ENCODE measurements around the gene C12orf60. TPM values are rescaled to one million over a fixed set of nuclear protein-coding genes. Genes with fewer than 3 reads are reported as not detected.

The C12orf60 gene
- total RNA-seq, 1 experiment from 2014 or later: 1.9 TPM

- intact Hi-C loops (cut with micrococcal nuclease; ENCODE audit: unreplicated experiment): no loop called here
- peaks cover 19% of the 10 kb centered on the region for H3K4me1 ChIP-seq (ENCODE audit: insufficient read depth, low read length, poor library complexity, severe bottlenecking)
- TF ChIP-seq EZH2 (IDR thresholded peaks at IDR 0.05; ENCODE audit: borderline replicate concordance, low read depth, low read length, poor library complexity, severe bottlenecking): no peak
- ChIA-PET POLR2A (ENCODE audit: low non-redundant PET) (no interaction called here), CTCF (no interaction called here)
- no peak for DNase-seq (ENCODE audit: low spot score)
- H3K36me3 ChIP-seq (ENCODE audit: insufficient read depth, low read length, poor library complexity, severe bottlenecking): no peaks in the 10 kb centered on the region
- no TSS peak for BruUV-seq (replicated peaks)
- H3K9me3 ChIP-seq (ENCODE audit: low read depth, low read length, poor library complexity, severe bottlenecking): no peaks in the 10 kb centered on the region
- H3K27me3 ChIP-seq (replicated peaks; ENCODE audit: insufficient read depth, low read depth, low read length, poor library complexity): no peaks in the 10 kb centered on the region
- H3K4me3 ChIP-seq (ENCODE audit: low read depth, low read length, poor library complexity, severe bottlenecking): peak overlapping the region; percentile 71
- H3K27ac ChIP-seq (ENCODE audit: low read depth, low read length, poor library complexity, severe bottlenecking): no peak overlapping the region
These were observed 29.8 kb upstream of the C12orf60 start for GRCh38 chr12:14773685-14774073.

- ChIA-PET POLR2A (ENCODE audit: low non-redundant PET) (no interaction called here), CTCF (no interaction called here)
- H3K36me3 ChIP-seq (ENCODE audit: insufficient read depth, low read length, poor library complexity, severe bottlenecking): no peaks in the 10 kb centered on the region
- H3K9me3 ChIP-seq (ENCODE audit: low read depth, low read length, poor library complexity, severe bottlenecking): no peaks in the 10 kb centered on the region
- peak; percentile 94 for DNase-seq (ENCODE audit: low spot score)
- BruUV-seq (replicated peaks): TSS peak; percentile 86
- peak overlapping the region; percentile 71 for H3K4me3 ChIP-seq (ENCODE audit: low read depth, low read length, poor library complexity, severe bottlenecking)
- peak overlapping the region; percentile 58 for H3K27ac ChIP-seq (ENCODE audit: low read depth, low read length, poor library complexity, severe bottlenecking)
- TF ChIP-seq, protein P1, sequence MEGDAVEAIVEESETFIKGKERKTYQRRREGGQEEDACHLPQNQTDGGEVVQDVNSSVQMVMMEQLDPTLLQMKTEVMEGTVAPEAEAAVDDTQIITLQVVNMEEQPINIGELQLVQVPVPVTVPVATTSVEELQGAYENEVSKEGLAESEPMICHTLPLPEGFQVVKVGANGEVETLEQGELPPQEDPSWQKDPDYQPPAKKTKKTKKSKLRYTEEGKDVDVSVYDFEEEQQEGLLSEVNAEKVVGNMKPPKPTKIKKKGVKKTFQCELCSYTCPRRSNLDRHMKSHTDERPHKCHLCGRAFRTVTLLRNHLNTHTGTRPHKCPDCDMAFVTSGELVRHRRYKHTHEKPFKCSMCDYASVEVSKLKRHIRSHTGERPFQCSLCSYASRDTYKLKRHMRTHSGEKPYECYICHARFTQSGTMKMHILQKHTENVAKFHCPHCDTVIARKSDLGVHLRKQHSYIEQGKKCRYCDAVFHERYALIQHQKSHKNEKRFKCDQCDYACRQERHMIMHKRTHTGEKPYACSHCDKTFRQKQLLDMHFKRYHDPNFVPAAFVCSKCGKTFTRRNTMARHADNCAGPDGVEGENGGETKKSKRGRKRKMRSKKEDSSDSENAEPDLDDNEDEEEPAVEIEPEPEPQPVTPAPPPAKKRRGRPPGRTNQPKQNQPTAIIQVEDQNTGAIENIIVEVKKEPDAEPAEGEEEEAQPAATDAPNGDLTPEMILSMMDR (conservative IDR thresholded peaks at IDR 0.05; ENCODE audit: low read depth, low read length): no peak
- intact Hi-C loops (cut with micrococcal nuclease; ENCODE audit: unreplicated experiment): no loop called here
- peaks cover 13% of the 10 kb centered on the region for H3K4me1 ChIP-seq (ENCODE audit: insufficient read depth, low read length, poor library complexity, severe bottlenecking)
- no peaks in the 10 kb centered on the region for H3K27me3 ChIP-seq (replicated peaks; ENCODE audit: insufficient read depth, low read depth, low read length, poor library complexity)
These were observed 29.2 kb upstream of the C12orf60 start for GRCh38 chr12:14774074-14774905.

DNA sequence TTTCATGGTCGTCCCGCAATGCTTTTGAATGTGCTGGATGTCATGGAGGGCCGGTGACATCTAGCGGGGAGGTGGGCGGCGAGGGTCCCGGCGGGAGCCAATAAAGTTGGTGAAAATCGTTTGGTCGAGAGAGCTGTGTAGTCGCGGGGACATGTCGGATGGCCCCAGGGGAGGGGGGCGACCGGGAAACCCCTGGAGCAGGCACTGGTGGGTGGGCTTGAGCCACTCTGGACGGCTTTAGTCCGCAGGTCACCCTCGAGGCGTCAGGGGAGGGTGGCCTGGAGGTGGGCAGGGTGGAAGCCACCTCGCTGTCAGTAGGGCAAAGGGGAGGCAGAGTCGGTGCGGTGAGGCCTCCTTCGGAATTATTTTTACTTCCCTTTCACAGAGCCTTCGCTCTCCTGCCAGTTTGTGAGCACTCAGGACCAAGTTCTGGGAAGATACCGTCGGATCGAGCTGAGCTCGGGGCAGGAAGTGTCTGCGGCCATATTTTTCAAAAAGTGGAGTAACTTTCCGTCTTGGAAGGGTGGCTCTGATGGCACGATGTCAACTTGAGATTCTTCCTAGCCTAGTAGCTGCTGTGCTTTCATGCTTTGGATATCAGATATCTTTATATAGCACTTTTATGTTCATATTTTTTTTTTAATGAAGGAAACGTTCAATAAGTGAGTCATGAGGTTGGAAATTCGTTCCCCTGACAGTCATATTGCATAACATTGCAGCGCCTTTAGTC, 28.4 kb upstream of the C12orf60 start:
- no peaks in the 10 kb centered on the region for H3K27me3 ChIP-seq (replicated peaks; ENCODE audit: insufficient read depth, low read depth, low read length, poor library complexity)
- DNase-seq (ENCODE audit: low spot score): peak; percentile 45
- TF ChIP-seq, protein P1 (conservative IDR thresholded peaks at IDR 0.05; ENCODE audit: low read depth, low read length): no peak
- TF ChIP-seq EZH2 (IDR thresholded peaks at IDR 0.05; ENCODE audit: borderline replicate concordance, low read depth, low read length, poor library complexity, severe bottlenecking): no peak
- intact Hi-C loops (cut with micrococcal nuclease; ENCODE audit: unreplicated experiment): no loop called here
- no TSS peak for BruUV-seq (replicated peaks)
- POLR2A ChIA-PET (ENCODE audit: low non-redundant PET): interaction anchor here (0.6 kb wide), 1 partner anchor 14 kb away, joined by 3 read pairs; no protein-coding TSS in a partner anchor
- peak overlapping the region; percentile 58 for H3K27ac ChIP-seq (ENCODE audit: low read depth, low read length, poor library complexity, severe bottlenecking)
- H3K36me3 ChIP-seq (ENCODE audit: insufficient read depth, low read length, poor library complexity, severe bottlenecking): no peaks in the 10 kb centered on the region
- H3K4me3 ChIP-seq (ENCODE audit: low read depth, low read length, poor library complexity, severe bottlenecking): peak overlapping the region; percentile 71
- peaks cover 13% of the 10 kb centered on the region for H3K4me1 ChIP-seq (ENCODE audit: insufficient read depth, low read length, poor library complexity, severe bottlenecking)
- no peaks in the 10 kb centered on the region for H3K9me3 ChIP-seq (ENCODE audit: low read depth, low read length, poor library complexity, severe bottlenecking)
- CTCF ChIA-PET: no interaction called here

Data from A673 (cell line).